Naive thymus-derived CD4-positive, alpha-beta T cell (primary cell): ENCODE results near the gene METRNL. TPM values are rescaled to one million over a fixed set of nuclear protein-coding genes. Genes with fewer than 3 reads are reported as not detected.
"Not testable (repeated sequence)": the region's sequence is repeated elsewhere in the genome, so short reads cannot be mapped to it uniquely, and the experiment has no call there.

Experiments used
- ATAC-seq: fragments of 150-1000 bp; cut with Tn5 transposase; 2 replicates; pipeline ENCODE4 v1.10.0; 2021; ENCODE audit warnings: mild to moderate bottlenecking, moderate library complexity
- CTCF ChIA-PET: fragments of 350-600 bp; sonication (Branson Sonifier 250); formaldehyde crosslinking; loops from one replicate; lab custom pipeline; 2021; ENCODE audit warnings: antibody characterized with exemption; lab: Charles Lee
- POLR2A ChIA-PET: fragments of 350-600 bp; sonication (Branson Sonifier 250); formaldehyde crosslinking; loops from one replicate; lab custom pipeline; 2021; ENCODE audit warnings: antibody characterized with exemption, inconsistent platforms; lab: Charles Lee
- DNase-seq, 9 donors: peaks; one replicate each; pipeline versions ENCODE4 v3.0.0 to v3.0.0-alpha.2; 2020 to 2022; ENCODE audit warnings: mixed read lengths in 1 of 9
- H3K27ac ChIP-seq: one replicate; pipeline ENCODE4 v1.7.0; 2013; ENCODE audit warnings: mild to moderate bottlenecking, low read depth, low read length, moderate library complexity
- H3K27me3 ChIP-seq, 2 donors: one replicate each; pipeline ENCODE4 v1.7.0; 2013; ENCODE audit warnings: low read length in 2 of 2, mild to moderate bottlenecking in 2 of 2, moderate library complexity in 2 of 2; ENCODE audit not compliant: control insufficient read depth in 2 of 2, insufficient read depth in 2 of 2
- H3K36me3 ChIP-seq, 3 experiments: 1 replicate in 2 of 3; 2 replicates in 1 of 3; pipeline ENCODE4 v1.7.0; 2013; ENCODE audit warnings: low read length in 3 of 3, mild to moderate bottlenecking in 3 of 3, moderate library complexity in 1 of 3; ENCODE audit not compliant: insufficient read depth in 3 of 3, control insufficient read depth in 2 of 3
- H3K4me1 ChIP-seq, 2 donors: one replicate each; pipeline ENCODE4 v1.7.0; 2013; ENCODE audit warnings: low read length in 2 of 2, mild to moderate bottlenecking in 2 of 2, moderate library complexity in 1 of 2; ENCODE audit not compliant: control insufficient read depth in 2 of 2, insufficient read depth in 2 of 2
- H3K4me3 ChIP-seq: 2 replicates; pipeline ENCODE4 v1.7.0; 2013; ENCODE audit warnings: mild to moderate bottlenecking, low read length
- H3K9me3 ChIP-seq, 3 experiments: 1 replicate in 2 of 3; 2 replicates in 1 of 3; pipeline ENCODE4 v1.7.0; 2013; ENCODE audit warnings: low read length in 3 of 3; ENCODE audit not compliant: control insufficient read depth in 2 of 3
- H3K27ac Mint-ChIP-seq, 9 donors: one replicate each; pipeline ENCODE4 v1.8.0; 2020 to 2022; ENCODE audit warnings: mixed read lengths in 9 of 9, mild to moderate bottlenecking in 8 of 9, moderate library complexity in 5 of 9, inconsistent platforms in 2 of 9
- H3K27me3 Mint-ChIP-seq, 5 donors: one replicate each; pipeline ENCODE4 v1.8.0; 2021 to 2022; ENCODE audit warnings: mixed read lengths in 5 of 5, mild to moderate bottlenecking in 1 of 5
- H3K36me3 Mint-ChIP-seq, 5 donors: one replicate each; pipeline ENCODE4 v1.8.0; 2020 to 2022; ENCODE audit warnings: mixed read lengths in 5 of 5, mild to moderate bottlenecking in 3 of 5, inconsistent platforms in 1 of 5
- H3K4me1 Mint-ChIP-seq, 7 donors: one replicate each; pipeline ENCODE4 v1.8.0; 2020 to 2022; ENCODE audit warnings: mixed read lengths in 7 of 7, mild to moderate bottlenecking in 3 of 7, inconsistent platforms in 1 of 7
- H3K4me3 Mint-ChIP-seq, 10 donors: one replicate each; pipeline ENCODE4 v1.8.0; 2020 to 2022; ENCODE audit warnings: mild to moderate bottlenecking in 10 of 10, mixed read lengths in 10 of 10, moderate library complexity in 6 of 10, inconsistent platforms in 2 of 10
- H3K9me3 Mint-ChIP-seq, 11 donors: one replicate each; pipeline ENCODE4 v1.8.0; 2020 to 2022; ENCODE audit warnings: mixed read lengths in 11 of 11, mild to moderate bottlenecking in 4 of 11, inconsistent platforms in 1 of 11, moderate library complexity in 1 of 11
- intact Hi-C, 2 donors: fragments of 100-400 bp; cut with micrococcal nuclease; formaldehyde crosslinking; loops; one replicate each; pipeline ENCODE4 v1.15.1; 2023
- polyA plus RNA-seq, 2 donors: library from polyadenylated mRNA; unstranded; fragments of 300-500 nt; fragmentation: Illumina TruSeq; gene quantifications; one replicate each; pipeline ENCODE4 v1.2.3, GENCODE V29; 2021
- total RNA-seq, 6 experiments: library from RNA in 5 of 6; stranded (reverse) in 5 of 6; gene quantifications; 1 replicate in 5 of 6; 2 replicates in 1 of 6; pipeline ENCODE4 v1.2.3 and lab custom pipeline; 2021 to 2026

Gene METRNL
- total and polyA plus RNA-seq, 7 experiments from 2014 or later, result 1.0 to 147 (median 10.3) TPM; not detected in 2

- Histone ChIP-seq H3K4me3 (no peak overlapping the region), H3K9me3 (no peaks in the 10 kb centered on the region), H3K27ac (no peak overlapping the region), H3K36me3 (no peaks in the 10 kb centered on the region), H3K27me3 (peaks cover 0 to 4% of the 10 kb centered on the region in 2 donors), H3K4me1 (peaks cover 10 to 15% of the 10 kb centered on the region in 2 donors)
- H3K36me3 Mint-ChIP-seq, result no peaks in the 10 kb centered on the region
- no peak overlapping the region for H3K27ac Mint-ChIP-seq
- POLR2A ChIA-PET, result no interaction called here
- H3K4me3 Mint-ChIP-seq, result no peak overlapping the region
- no peaks in the 10 kb centered on the region for H3K9me3 Mint-ChIP-seq
- peaks cover 7 to 16% (median 11%) of the 10 kb centered on the region in 7 donors for H3K4me1 Mint-ChIP-seq
- CTCF ChIA-PET, result no interaction called here
- DNase-seq, result no peak
- intact Hi-C loops, result no loop called here
- H3K27me3 Mint-ChIP-seq, result peaks cover 12 to 36% (median 21%) of the 10 kb centered on the region in 5 donors
- no peak for ATAC-seq
Observed at GRCh38 chr17:83128306-83129240, 49.2 kb downstream of the METRNL start.

DNA sequence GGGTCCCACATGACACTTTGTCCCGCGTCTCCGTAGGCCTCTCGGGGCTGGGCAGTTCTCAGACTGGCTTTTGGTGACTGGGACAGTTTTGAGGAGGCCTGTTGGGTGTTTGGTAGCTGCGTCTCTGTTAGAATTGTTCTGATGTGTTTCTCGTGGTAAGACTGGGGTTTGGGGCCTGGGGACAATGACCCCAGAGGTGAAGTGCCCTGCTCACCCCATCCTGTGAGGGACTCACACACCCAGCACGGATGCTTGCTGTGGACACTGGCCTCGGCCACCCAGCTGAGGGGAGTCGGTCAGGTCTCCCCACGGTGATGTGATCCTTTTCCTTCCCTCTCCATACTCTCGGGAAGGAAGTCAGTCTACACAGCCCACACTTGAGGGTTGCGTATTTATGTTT, 50.3 kb downstream of the METRNL start:
- H3K4me1 Mint-ChIP-seq, result peaks cover 7 to 14% (median 11%) of the 10 kb centered on the region in 7 donors
- H3K4me3 Mint-ChIP-seq, result no peak overlapping the region
- H3K27me3 ChIP-seq, result peaks cover 0 to 4% of the 10 kb centered on the region in 2 donors
- ATAC-seq (no peak), DNase-seq (no peak)
- intact Hi-C loops, result no loop called here
- H3K27me3 Mint-ChIP-seq, result peaks cover 8 to 31% (median 17%) of the 10 kb centered on the region in 5 donors
- H3K9me3 Mint-ChIP-seq, result no peaks in the 10 kb centered on the region
- CTCF ChIA-PET, result no interaction called here
- POLR2A ChIA-PET, result no interaction called here
- no peak overlapping the region for H3K4me3 ChIP-seq
- H3K4me1 ChIP-seq, result peaks cover 10 to 12% of the 10 kb centered on the region in 2 donors
- H3K27ac ChIP-seq, result no peak overlapping the region
- H3K27ac Mint-ChIP-seq, result no peak overlapping the region
- no peaks in the 10 kb centered on the region for H3K36me3 ChIP-seq
- H3K36me3 Mint-ChIP-seq, result no peaks in the 10 kb centered on the region
- no peaks in the 10 kb centered on the region for H3K9me3 ChIP-seq

DNA sequence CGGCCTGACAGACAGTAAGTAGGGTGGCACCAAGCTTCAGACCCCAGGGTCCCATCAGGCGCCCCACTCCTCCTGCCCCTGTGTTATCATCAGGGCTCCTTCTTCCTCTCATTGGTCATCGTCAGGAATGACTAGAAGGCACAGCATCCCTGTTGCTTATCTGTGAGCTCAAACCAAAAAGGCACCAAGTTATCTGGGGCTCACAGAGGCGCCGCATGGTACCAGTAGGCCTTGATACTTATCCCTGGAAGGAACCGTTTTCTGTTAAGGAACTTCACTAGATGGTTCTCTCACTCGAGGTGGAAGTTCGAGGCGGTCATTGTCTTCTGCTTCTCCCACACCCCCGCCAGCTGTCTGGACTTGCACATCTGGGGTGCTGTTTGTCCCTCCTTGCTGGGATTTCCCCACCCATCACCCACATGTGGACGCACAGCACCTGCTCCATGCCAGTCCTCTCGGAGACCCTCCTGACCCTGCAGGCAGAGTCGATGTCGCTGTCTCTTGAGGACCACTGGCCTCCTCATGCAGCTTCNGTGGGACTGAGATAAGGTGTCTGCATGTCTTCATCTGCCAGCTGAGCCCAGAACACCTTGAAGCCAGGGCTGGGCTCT, 52.1 kb downstream of the METRNL start:
- H3K9me3 ChIP-seq, result no peaks in the 10 kb centered on the region
- CTCF ChIA-PET, result no interaction called here

DNA sequence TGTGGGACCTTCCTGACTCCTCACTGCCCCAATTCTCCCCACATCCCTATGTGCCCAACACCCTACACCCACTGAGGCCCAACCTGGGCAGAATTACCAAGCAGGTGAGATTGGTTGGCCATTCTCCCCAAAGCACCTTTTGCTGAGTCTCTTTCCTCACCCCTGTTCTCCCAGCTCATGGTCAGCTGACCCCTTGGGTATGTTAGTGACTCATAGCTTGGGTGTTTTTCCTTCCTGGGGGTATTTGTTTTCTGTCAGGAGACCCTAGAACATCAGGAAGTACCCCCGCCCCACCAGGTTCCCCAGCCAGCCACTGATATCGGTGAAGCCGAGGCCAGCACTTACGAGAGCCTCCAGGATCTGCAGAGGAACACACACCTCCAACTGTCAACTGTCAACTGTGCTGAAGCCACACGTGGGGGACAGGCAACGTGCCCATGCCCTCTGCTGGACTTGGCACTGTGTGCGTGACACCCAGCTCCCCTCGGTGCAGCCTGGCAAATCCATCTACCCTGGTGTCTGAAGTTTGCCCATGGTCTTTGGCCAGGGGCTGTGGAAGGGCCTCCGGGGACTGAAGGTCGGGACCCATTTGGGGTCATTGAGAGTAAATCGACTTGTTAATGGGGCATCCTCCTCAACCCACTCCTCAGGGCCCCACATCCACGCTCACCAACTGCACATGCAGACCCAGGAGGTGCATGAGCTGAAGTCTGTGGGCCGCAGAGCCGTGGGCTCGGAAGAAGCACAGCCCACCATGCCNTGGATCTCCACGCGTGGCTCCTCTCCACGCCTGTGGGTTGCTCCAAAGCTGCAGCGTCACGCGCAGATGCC, 53.1 kb downstream of the METRNL start:
- H3K4me1 ChIP-seq, result no peaks in the 10 kb centered on the region
- CTCF ChIA-PET, result no interaction called here
- H3K27me3 ChIP-seq, result no peaks in the 10 kb centered on the region
- Mint-ChIP-seq H3K4me3 (no peak overlapping the region), H3K4me1 (peaks cover 0 to 2% (median 0%) of the 10 kb centered on the region in 7 donors), H3K27ac (no peak overlapping the region), H3K27me3 (peaks cover 0 to 13% (median 2%) of the 10 kb centered on the region in 5 donors), H3K9me3 (no peaks in the 10 kb centered on the region), H3K36me3 (no peaks in the 10 kb centered on the region)
- ATAC-seq (no peak), DNase-seq (no peak)
- H3K27ac ChIP-seq, result no peak overlapping the region
- no peaks in the 10 kb centered on the region for H3K36me3 ChIP-seq
- POLR2A ChIA-PET, result no interaction called here
- H3K4me3 ChIP-seq, result no peak overlapping the region
- intact Hi-C loops, result no loop called here
- no peaks in the 10 kb centered on the region for H3K9me3 ChIP-seq

More for the DNA sequence above, 52.1 kb downstream of the METRNL start:
- Mint-ChIP-seq H3K9me3 (no peaks in the 10 kb centered on the region), H3K4me1 (peaks cover 0 to 2% (median 0%) of the 10 kb centered on the region in 7 donors), H3K27me3 (peaks cover 4 to 16% (median 5%) of the 10 kb centered on the region in 5 donors), H3K27ac (no peak overlapping the region), H3K36me3 (no peaks in the 10 kb centered on the region), H3K4me3 (no peak overlapping the region)
- intact Hi-C loops, result no loop called here
- no peak for DNase-seq
- POLR2A ChIA-PET, result no interaction called here
- Histone ChIP-seq H3K27me3 (no peaks in the 10 kb centered on the region), H3K4me3 (no peak overlapping the region), H3K36me3 (no peaks in the 10 kb centered on the region), H3K4me1 (no peaks in the 10 kb centered on the region), H3K27ac (no peak overlapping the region)
- ATAC-seq, result no peak

DNA sequence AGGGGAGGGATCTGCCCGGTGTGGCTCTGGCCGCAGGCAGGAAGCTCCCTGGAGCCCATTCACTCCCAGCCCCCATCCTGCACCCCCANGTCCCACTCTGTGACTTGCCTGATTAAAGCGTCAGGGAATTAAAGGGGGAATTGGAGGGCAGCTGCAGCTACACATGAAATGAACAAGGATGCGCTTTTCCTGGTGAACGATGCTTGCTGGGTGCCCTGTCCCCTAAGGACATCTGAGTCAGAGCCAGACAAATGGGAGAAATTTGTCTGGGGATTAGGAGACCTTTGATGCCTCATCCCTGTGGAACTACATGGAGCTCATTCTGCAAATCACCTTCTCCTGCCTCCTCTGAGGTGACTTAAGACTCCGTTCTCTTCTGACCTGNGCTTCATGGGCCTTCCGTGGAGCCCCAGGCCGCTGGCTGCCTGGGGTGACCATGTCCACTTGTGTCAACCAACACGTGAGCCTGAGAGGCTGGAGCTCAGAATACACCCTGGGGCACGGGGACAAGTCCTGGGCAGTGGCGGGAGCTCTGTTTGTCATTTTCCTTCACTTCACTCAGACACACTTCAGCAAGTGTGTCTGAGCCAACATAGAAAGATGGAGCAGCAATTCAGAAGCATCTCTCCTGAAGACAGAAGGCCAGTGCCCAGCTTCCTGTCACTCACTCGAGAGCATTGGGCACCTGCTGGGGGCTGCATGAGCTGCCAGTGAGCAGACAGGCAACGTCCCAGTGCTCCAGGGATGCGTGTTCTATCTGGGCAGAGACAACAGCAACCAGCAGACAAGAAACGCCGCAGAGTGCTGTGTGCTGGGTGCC, 54.1 kb downstream of the METRNL start:
- Histone ChIP-seq H3K27ac (no peak overlapping the region), H3K36me3 (no peaks in the 10 kb centered on the region), H3K27me3 (no peaks in the 10 kb centered on the region), H3K9me3 (no peaks in the 10 kb centered on the region), H3K4me3 (no peak overlapping the region), H3K4me1 (no peaks in the 10 kb centered on the region)
- peaks cover 0 to 2% (median 0%) of the 10 kb centered on the region in 7 donors for H3K4me1 Mint-ChIP-seq
- intact Hi-C loops, result no loop called here
- CTCF ChIA-PET, result no interaction called here
- ATAC-seq (no peak), DNase-seq (no peak)
- no peak overlapping the region for H3K4me3 Mint-ChIP-seq
- H3K27ac Mint-ChIP-seq, result no peak overlapping the region
- peaks cover 0 to 13% (median 4%) of the 10 kb centered on the region in 5 donors for H3K27me3 Mint-ChIP-seq
- POLR2A ChIA-PET, result interaction anchor here (0.6 kb wide), 1 partner anchor 13 kb away, joined by 3 read pairs; no protein-coding TSS in a partner anchor
- no peaks in the 10 kb centered on the region for H3K36me3 Mint-ChIP-seq
- H3K9me3 Mint-ChIP-seq, result no peaks in the 10 kb centered on the region

- H3K27ac Mint-ChIP-seq, H3K9me3 Mint-ChIP-seq, H3K9me3 ChIP-seq, H3K4me1 ChIP-seq, CTCF ChIA-PET, H3K27me3 ChIP-seq, DNase-seq, H3K27ac ChIP-seq, H3K36me3 Mint-ChIP-seq, H3K4me1 Mint-ChIP-seq, H3K4me3 Mint-ChIP-seq, H3K4me3 ChIP-seq, POLR2A ChIA-PET, intact Hi-C loops, ATAC-seq, H3K36me3 ChIP-seq: not testable (repeated sequence)
- peaks cover 0 to 12% (median 4%) of the 10 kb centered on the region in 5 donors for H3K27me3 Mint-ChIP-seq
Observed at GRCh38 chr17:83134456-83134855, 55.0 kb downstream of the METRNL start.
